Heart right ventricle (tissue), 16 donors: ENCODE data around the gene ITPRID2. TPM values are rescaled to one million over a fixed set of nuclear protein-coding genes. Genes with fewer than 3 reads are reported as not detected.

Experiments
- ATAC-seq, 8 donors: fragments of 200-7000 bp; cut with Tn5 transposase; one replicate each; pipeline ENCODE4 v1.9.1; 2020; ENCODE audit warnings: mild to moderate bottlenecking in 8 of 8, moderate library complexity in 8 of 8, moderate number of reproducible peaks in 1 of 8
- DNase-seq, 2 donors: peaks; one replicate each; pipeline ENCODE4 v3.0.0-alpha.2; 2020
- H3K27ac ChIP-seq, 10 donors: fragments of 200-600 bp; sonication (generic) in 2 of 10; one replicate each; pipeline versions ENCODE4 v1.5.0 to v1.8.0; 2020 to 2022; ENCODE audit warnings: mild to moderate bottlenecking in 3 of 10
- H3K27me3 ChIP-seq, 7 donors: fragments of 200-600 bp; one replicate each; pipeline ENCODE4 v1.8.0; 2021 to 2022; ENCODE audit warnings: mild to moderate bottlenecking in 2 of 7
- H3K36me3 ChIP-seq, 9 donors: fragments of 200-600 bp; sonication (generic) in 1 of 9; one replicate each; pipeline versions ENCODE4 v1.5.0 to v1.8.0; 2020 to 2022; ENCODE audit warnings: mild to moderate bottlenecking in 2 of 9
- H3K4me1 ChIP-seq, 9 donors: fragments of 200-600 bp; sonication (generic) in 1 of 9; one replicate each; pipeline versions ENCODE4 v1.5.0 to v1.8.0; 2020 to 2022; ENCODE audit warnings: mild to moderate bottlenecking in 4 of 9
- H3K4me3 ChIP-seq, 10 donors: fragments of 200-600 bp; sonication (generic) in 2 of 10; one replicate each; pipeline versions ENCODE4 v1.5.0 to v1.8.0; 2020 to 2022; ENCODE audit warnings: mild to moderate bottlenecking in 7 of 10, moderate library complexity in 2 of 10
- H3K9me3 ChIP-seq, 11 donors: fragments of 200-600 bp in 10 of 11; sonication (generic) in 2 of 11; one replicate each; pipeline versions ENCODE4 v1.5.0 to v1.8.0; 2013 to 2022; ENCODE audit warnings: mild to moderate bottlenecking in 2 of 11, control low read depth in 1 of 11, moderate library complexity in 1 of 11
- WGBS, 2 donors: extraction: QIAGEN DNeasy Blood & Tissue Kit; methylation state at CpG; one replicate each; pipeline ENCODE4 v1.1.7; 2013; ENCODE audit warnings: inconsistent platforms in 1 of 2; 5-methylcytosine and 5-hydroxymethylcytosine counted together
- intact Hi-C, 10 donors: fragments of 100-400 bp; cut with DNase I; formaldehyde crosslinking; loops; one replicate each; pipeline versions ENCODE4 v1.11.1 to v1.14.2; 2022
- polyA plus RNA-seq, 2 donors: library from polyadenylated mRNA; stranded (reverse); fragments of 200-250 nt; gene quantifications; one replicate each; pipeline ENCODE4 v1.2.3, GENCODE V29; 2013
- total RNA-seq, 10 donors: library from RNA; stranded (reverse); fragmentation: NEBNext Ultra II Directional in 3 of 10; extraction: Animal tissue kit (Norgen Biotek cat#: 25700) in 3 of 10; gene quantifications; one replicate each; pipeline versions ENCODE4 v1.2.1 to v1.2.4, GENCODE V29; 2021 to 2023
- TF ChIP-seq, protein P1 (sequence below), 9 donors: fragments of 200-600 bp; sonication (generic) in 2 of 9; IDR thresholded peaks; one replicate each; pipeline versions ENCODE4 v1.5.0 to v1.8.0; 2021 to 2022; ENCODE audit warnings: antibody characterized with exemption in 9 of 9, mild to moderate bottlenecking in 5 of 9, moderate library complexity in 1 of 9
- donor health status: Arrhythmogenic right ventricular cardiomyopathy.
- donor health status: ischemic (EF 13 %, LVEDD 7.1; RV severe dilation, severe dysfunction).
- donor health status: healthy with polysubstance abuse.
- donor health status: DM: no; HTN: yes; CAD: no.
- donor health status: DM: no; HTN: no; CAD: no.
- donor health status: ischemic (EF 25% LVEDD 6.9; RV normal size, moderate dysfunction).
- donor health status: ischemic (EF 25% LVEDD 5.7; RV mildly dilated, moderate dysfunction).
- donor health status: healthy.
- donor health status: DM: yes; HTN: yes; CAD: no.
- donor health status: Ischemic cardiomyopathy.
- donor health status: ischemic (EF 35%, LVEDD 5.7; RV mildly dilated, moderate dysfunction).
- donor health status: nonischemic (EF 11% LVEDD 7.7; RV severe dilation, severe dysfunction).
- donor health status: DM: yes; HTN: yes; CAD: no.
- donor health status: PGD.
- donor health status: ischemic (EF 29% LVEDD 5.4; RV normal size, mild dysfunction).
- donor health status: nonischemic (EF 23%, LVEDD 6.1; RV moderate dilation, normal function).

ITPRID2 gene
- total and polyA plus RNA-seq, 12 donors, result 30.6 to 119 (median 67.9) TPM

DNA sequence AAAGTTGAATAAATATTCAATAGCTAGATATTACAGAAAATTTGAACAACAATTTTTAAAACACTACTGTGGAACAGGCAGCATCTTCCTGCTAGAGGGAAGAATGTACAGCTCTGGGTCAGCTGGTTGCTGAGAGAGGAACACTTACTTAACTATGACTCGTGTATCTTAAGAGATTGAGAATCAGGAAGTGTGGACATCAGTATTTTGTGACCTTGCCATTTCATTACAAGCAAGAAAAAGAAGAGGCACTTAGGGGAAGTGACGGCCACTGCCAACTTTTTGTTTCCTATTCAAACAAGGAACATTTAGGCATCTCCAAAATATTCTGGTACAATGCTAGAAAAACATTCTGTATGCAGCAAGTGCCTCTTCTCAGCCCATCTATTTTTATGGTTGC, 45.9 kb downstream of the ITPRID2 start:
- no peaks in the 10 kb centered on the region for H3K27me3 ChIP-seq
- 13% methylated on average over 2 of the region's 2 CpGs for whole genome bisulfite sequencing, 2 donors
- H3K9me3 ChIP-seq, result no peaks in the 10 kb centered on the region
- ATAC-seq, result peak in 5 of 8 donors; percentile 47 to 66 (median 64)
- TF ChIP-seq, protein P1, sequence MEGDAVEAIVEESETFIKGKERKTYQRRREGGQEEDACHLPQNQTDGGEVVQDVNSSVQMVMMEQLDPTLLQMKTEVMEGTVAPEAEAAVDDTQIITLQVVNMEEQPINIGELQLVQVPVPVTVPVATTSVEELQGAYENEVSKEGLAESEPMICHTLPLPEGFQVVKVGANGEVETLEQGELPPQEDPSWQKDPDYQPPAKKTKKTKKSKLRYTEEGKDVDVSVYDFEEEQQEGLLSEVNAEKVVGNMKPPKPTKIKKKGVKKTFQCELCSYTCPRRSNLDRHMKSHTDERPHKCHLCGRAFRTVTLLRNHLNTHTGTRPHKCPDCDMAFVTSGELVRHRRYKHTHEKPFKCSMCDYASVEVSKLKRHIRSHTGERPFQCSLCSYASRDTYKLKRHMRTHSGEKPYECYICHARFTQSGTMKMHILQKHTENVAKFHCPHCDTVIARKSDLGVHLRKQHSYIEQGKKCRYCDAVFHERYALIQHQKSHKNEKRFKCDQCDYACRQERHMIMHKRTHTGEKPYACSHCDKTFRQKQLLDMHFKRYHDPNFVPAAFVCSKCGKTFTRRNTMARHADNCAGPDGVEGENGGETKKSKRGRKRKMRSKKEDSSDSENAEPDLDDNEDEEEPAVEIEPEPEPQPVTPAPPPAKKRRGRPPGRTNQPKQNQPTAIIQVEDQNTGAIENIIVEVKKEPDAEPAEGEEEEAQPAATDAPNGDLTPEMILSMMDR (IDR thresholded peaks at IDR 0.05), result no peak
- peaks cover 0 to 2% (median 0%) of the 10 kb centered on the region in 9 donors for H3K36me3 ChIP-seq
- DNase-seq, result no peak
- intact Hi-C loops, result no loop called here
- no peak overlapping the region for H3K4me3 ChIP-seq
- peak overlapping the region in 1 of 10 donors; percentile 19 for H3K27ac ChIP-seq
- peaks cover 0 to 9% (median 0%) of the 10 kb centered on the region in 9 donors for H3K4me1 ChIP-seq

DNA sequence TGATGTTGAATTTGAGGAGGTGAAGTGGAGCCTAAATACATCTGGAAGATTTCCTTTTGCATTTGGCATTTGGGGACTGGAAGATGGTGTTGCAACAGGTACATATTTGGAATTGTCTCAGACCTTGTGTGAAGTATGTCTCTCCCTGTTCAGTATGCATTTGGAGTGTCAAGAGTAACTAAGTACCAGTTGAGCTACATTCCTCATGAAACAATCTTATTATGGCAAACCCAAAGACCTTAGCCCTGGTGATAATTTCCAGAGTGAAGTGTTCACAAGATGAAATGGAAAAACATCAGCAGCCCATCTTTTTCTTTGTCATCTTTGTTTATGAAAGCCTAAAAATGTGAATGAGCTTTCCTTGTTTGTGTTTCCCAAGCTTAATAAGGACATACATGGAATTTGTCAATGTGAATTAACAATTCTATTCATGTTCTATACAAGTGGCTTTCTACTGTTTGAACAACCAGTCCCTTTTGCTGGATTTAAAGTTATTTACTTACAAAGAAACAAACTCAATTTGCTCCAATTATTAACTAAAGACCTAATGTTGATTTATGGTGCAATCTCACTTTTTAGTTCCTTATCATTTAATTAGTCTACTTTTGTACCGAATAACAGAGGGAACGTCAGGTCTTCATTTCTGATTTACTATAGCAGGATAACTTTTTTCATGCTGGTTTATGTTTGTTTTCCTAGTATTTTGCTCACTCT, 52.0 kb downstream of the ITPRID2 start:
- Histone ChIP-seq H3K36me3 (no peaks in the 10 kb centered on the region), H3K4me3 (no peak overlapping the region), H3K27me3 (no peaks in the 10 kb centered on the region), H3K4me1 (no peaks in the 10 kb centered on the region), H3K9me3 (no peaks in the 10 kb centered on the region), H3K27ac (no peak overlapping the region)
- no peak for DNase-seq
- intact Hi-C loops, result no loop called here
- TF ChIP-seq, protein P1 (IDR thresholded peaks at IDR 0.05), result no peak
- 95 to 100% methylated on average over 2 of the region's 2 CpGs for WGBS, 2 donors
- no peak for ATAC-seq

DNA sequence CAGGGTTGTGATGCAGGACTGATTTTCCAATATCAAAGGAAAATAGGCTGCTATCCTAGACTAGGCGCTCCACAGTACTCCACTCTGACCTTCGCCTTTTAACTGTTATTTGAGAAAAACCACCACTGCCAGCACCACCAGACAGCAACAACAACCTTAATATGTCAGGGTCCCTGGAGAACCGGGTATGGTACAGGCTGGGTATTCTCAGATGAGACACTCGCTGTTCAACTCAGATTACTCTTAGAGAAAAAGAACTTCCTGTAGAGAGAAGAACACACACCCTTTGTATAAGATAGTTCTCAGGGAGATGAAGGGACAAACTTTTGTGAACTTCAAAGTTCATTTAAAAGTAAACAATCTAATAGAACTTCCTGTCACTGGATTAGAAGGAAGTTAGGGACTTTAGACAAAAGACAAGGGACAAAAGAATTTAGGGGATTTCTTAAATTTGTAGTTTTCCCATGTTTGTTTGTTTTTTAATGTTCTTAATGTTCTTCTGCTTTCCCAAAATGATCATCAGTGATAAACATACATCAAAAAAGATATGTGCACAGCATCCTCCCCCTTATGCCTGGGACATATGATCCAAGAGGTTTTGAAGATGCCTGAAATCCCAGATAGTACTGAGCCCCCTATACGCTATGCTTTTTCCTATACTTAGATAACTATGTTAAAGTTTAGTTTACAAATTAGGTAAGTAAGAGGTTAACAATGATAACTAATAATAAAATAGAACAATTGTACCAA, 52.8 kb downstream of the ITPRID2 start:
- H3K36me3 ChIP-seq, result no peaks in the 10 kb centered on the region
- no peaks in the 10 kb centered on the region for H3K9me3 ChIP-seq
- no peak overlapping the region for H3K27ac ChIP-seq
- intact Hi-C loops, result no loop called here
- DNase-seq (no peak), ATAC-seq (no peak)
- no peaks in the 10 kb centered on the region for H3K27me3 ChIP-seq
- H3K4me3 ChIP-seq, result no peak overlapping the region
- 72 to 81% methylated on average over 5 of the region's 5 CpGs for WGBS, 2 donors
- TF ChIP-seq, protein P1 (IDR thresholded peaks at IDR 0.05), result no peak
- no peaks in the 10 kb centered on the region for H3K4me1 ChIP-seq

DNA sequence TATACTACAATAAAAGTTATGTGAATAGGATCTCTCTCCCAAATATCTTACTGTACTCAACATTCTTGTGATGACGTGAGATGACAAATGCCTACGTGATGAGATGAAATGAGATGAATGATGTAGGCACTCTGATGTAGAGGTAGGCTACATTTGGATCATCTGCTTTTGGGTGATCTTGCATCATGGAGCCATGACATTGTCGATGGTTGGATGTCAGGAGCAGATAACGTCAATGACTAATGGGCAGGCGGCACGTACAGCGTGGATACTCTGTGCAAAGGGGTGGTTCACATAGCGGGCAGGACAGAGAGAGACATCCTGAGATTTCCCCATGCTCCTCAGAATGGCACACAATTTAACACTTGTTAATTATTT, 53.4 kb downstream of the ITPRID2 start:
- ATAC-seq, result no peak

More for the DNA sequence above, 53.4 kb downstream of the ITPRID2 start:
- 96 to 98% methylated on average over 8 of the region's 8 CpGs for WGBS, 2 donors
- Histone ChIP-seq H3K36me3 (no peaks in the 10 kb centered on the region), H3K27ac (no peak overlapping the region), H3K4me3 (no peak overlapping the region), H3K4me1 (no peaks in the 10 kb centered on the region), H3K9me3 (no peaks in the 10 kb centered on the region), H3K27me3 (no peaks in the 10 kb centered on the region)
- no peak for DNase-seq
- TF ChIP-seq, protein P1 (IDR thresholded peaks at IDR 0.05), result no peak
- intact Hi-C loops, result no loop called here
